Common myeloid progenitor, CD34-positive (primary cell): ENCODE measurements around the gene DDX41.

Source experiments
- CTCF ChIA-PET: fragments of 350-600 bp; sonication (Branson Sonifier 250); formaldehyde crosslinking; loops from one replicate; lab custom pipeline; 2021; ENCODE audit warnings: antibody characterized with exemption; lab: Charles Lee
- POLR2A ChIA-PET: fragments of 350-600 bp; sonication (Branson Sonifier 250); formaldehyde crosslinking; loops from one replicate; lab custom pipeline; 2021; ENCODE audit warnings: antibody characterized with exemption; lab: Charles Lee
- DNase-seq, 3 donors: peaks; one replicate each; pipeline versions ENCODE4 v3.0.0 to v3.0.0-alpha.2; 2013
- H3K27ac ChIP-seq, 2 experiments: 1 replicate in 1 of 2; 2 replicates in 1 of 2; pipeline ENCODE4 v1.7.0; 2013; ENCODE audit warnings: inconsistent platforms in 2 of 2, low read length in 2 of 2, mild to moderate bottlenecking in 2 of 2, low read depth in 1 of 2, moderate library complexity in 1 of 2; ENCODE audit not compliant: severe bottlenecking in 2 of 2, insufficient read depth in 1 of 2, poor library complexity in 1 of 2
- H3K27me3 ChIP-seq, 5 experiments: replicated peaks in 2 of 5; 1 replicate in 3 of 5; 2 replicates in 2 of 5; pipeline versions ENCODE4 v1.6.1 to v1.7.0; 2013; ENCODE audit warnings: low read length in 4 of 5, mild to moderate bottlenecking in 2 of 5, moderate library complexity in 2 of 5, inconsistent platforms in 1 of 5; ENCODE audit not compliant: insufficient read depth in 5 of 5, control insufficient read depth in 4 of 5
- H3K36me3 ChIP-seq, 4 experiments: 1 replicate in 2 of 4; 2 replicates in 2 of 4; pipeline versions ENCODE4 v1.6.1 to v1.7.0; 2013; ENCODE audit warnings: low read length in 3 of 4, control low read depth in 1 of 4, mild to moderate bottlenecking in 1 of 4; ENCODE audit not compliant: control insufficient read depth in 4 of 4, insufficient read depth in 4 of 4
- H3K4me1 ChIP-seq, 4 experiments: 1 replicate in 3 of 4; 2 replicates in 1 of 4; pipeline versions ENCODE4 v1.6.1 to v1.7.1; 2013; ENCODE audit warnings: low read length in 3 of 4, mild to moderate bottlenecking in 3 of 4, control low read depth in 1 of 4, inconsistent platforms in 1 of 4, moderate library complexity in 1 of 4; ENCODE audit not compliant: control insufficient read depth in 4 of 4, insufficient read depth in 4 of 4; ENCODE audit errors: control extremely low read depth in 1 of 4
- H3K4me3 ChIP-seq, 7 experiments: 1 replicate in 4 of 7; 2 replicates in 3 of 7; pipeline versions ENCODE4 v1.5.1 to v1.7.0; 2013; ENCODE audit warnings: mild to moderate bottlenecking in 7 of 7, low read length in 6 of 7, moderate library complexity in 6 of 7, inconsistent platforms in 2 of 7, low read depth in 2 of 7, control low read depth in 1 of 7; ENCODE audit not compliant: insufficient read depth in 4 of 7, control insufficient read depth in 1 of 7; ENCODE audit errors: extremely low read depth in 1 of 7
- H3K9me3 ChIP-seq, 5 experiments: 1 replicate in 4 of 5; 2 replicates in 1 of 5; pipeline versions ENCODE4 v1.6.1 to v1.7.1; 2013; ENCODE audit warnings: low read length in 4 of 5, mild to moderate bottlenecking in 2 of 5, inconsistent platforms in 1 of 5, low read depth in 1 of 5, moderate library complexity in 1 of 5; ENCODE audit not compliant: control insufficient read depth in 4 of 5, insufficient read depth in 2 of 5; ENCODE audit errors: control extremely low read depth in 1 of 5
- WGBS: methylation state at CpG from one replicate; pipeline ENCODE4 v1.1.5; 2013; ENCODE audit not compliant: insufficient coverage; 5-methylcytosine and 5-hydroxymethylcytosine counted together

Gene DDX41

DNA sequence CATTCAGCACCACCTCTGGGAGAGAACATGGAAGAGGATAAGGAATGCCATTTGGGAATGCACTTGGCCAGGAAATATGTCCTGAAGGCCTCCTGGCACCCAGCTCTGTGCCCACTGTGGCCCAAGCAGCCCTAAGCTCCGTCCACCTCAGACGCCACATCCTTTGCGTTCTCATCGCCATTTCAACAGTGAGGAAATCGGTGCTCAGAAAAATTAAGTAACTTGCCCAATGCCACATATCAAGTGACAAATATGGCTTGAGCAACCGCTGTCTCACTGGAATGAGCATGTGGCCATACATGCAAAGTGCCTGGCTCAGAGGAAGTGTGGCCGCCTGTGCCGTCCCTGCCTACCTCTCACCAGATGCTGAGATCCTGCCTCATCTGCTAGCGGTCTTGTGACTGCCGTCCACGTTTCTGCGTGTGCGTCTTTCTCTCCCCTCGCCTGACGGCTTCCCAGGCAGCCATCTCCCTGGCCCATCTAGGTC lies 6.2 kb downstream of the DDX41 start:
- H3K4me3 ChIP-seq: peak overlapping the region in 4 of 7 experiments; percentile 71 to 83 (median 78)
- H3K4me1 ChIP-seq: peaks cover 5 to 55% (median 52%) of the 10 kb centered on the region in 4 experiments
- 60% methylated on average over 15 of the region's 15 CpGs for WGBS
- CTCF ChIA-PET: interaction anchor here (1.2 to 12.3 kb wide), 6 partner anchors 11 to 141 kb away, joined by 3 to 206 read pairs (median 4); partner anchors contain the start of gene PDLIM7
- no peaks in the 10 kb centered on the region for H3K27me3 ChIP-seq
- POLR2A ChIA-PET: interaction anchor here (1.0 to 1.1 kb wide), 2 partner anchors 56 to 141 kb away, joined by 3 read pairs; no protein-coding TSS in a partner anchor
- no peaks in the 10 kb centered on the region for H3K9me3 ChIP-seq
- peaks cover 0 to 57% (median 49%) of the 10 kb centered on the region in 4 experiments for H3K36me3 ChIP-seq
- H3K27ac ChIP-seq: peak overlapping the region; percentile 58 to 82
- DNase-seq: peak in 2 of 3 donors; percentile 78 to 81

DNA sequence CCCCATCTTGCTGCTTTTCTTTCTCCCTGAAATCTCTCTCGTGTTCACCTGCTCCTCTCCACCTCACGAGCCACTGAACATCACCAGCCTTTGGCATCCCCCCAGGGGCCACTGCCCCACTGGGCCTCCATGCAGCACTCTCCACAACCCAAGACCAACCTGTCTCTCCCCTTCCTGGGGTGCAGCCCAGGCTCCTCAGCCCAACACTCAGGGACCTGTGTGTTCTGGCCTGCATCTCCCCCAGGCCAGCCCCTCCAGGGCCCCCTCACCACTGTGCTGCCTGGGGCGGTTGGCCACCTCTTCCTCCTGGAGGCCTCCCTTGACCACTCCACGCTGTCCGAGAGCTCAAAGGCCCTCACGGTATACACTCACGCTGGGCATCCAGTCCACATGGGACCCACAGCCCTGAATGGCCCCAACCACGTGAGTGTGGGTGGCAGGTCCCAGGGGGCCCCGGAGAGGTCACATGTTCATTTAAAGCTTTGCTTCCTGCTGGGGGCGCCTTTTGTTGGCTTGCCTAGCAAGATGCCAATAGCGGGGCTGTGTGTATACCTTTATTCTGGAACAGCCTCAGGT lies 6.7 kb downstream of the DDX41 start:
- Histone ChIP-seq H3K4me1 (peaks cover 3 to 51% (median 47%) of the 10 kb centered on the region in 4 experiments), H3K27me3 (no peaks in the 10 kb centered on the region), H3K9me3 (no peaks in the 10 kb centered on the region), H3K27ac (peak overlapping the region; percentile 58 to 82), H3K36me3 (peaks cover 0 to 56% (median 49%) of the 10 kb centered on the region in 4 experiments), H3K4me3 (peak overlapping the region; percentile 3 to 83 (median 71))
- ChIA-PET POLR2A (interaction anchor here (0.6 to 1.0 kb wide), 2 partner anchors 56 to 396 kb away, joined by 3 read pairs; no protein-coding TSS in a partner anchor), CTCF (interaction anchor here (1.2 to 12.3 kb wide), 8 partner anchors 11 to 120 kb away, joined by 3 to 206 read pairs (median 4); partner anchors contain the start of gene PDLIM7)
- WGBS: 23% methylated on average over 7 of the region's 11 CpGs
- DNase-seq: peak in 2 of 3 donors; percentile 24 to 46

DNA sequence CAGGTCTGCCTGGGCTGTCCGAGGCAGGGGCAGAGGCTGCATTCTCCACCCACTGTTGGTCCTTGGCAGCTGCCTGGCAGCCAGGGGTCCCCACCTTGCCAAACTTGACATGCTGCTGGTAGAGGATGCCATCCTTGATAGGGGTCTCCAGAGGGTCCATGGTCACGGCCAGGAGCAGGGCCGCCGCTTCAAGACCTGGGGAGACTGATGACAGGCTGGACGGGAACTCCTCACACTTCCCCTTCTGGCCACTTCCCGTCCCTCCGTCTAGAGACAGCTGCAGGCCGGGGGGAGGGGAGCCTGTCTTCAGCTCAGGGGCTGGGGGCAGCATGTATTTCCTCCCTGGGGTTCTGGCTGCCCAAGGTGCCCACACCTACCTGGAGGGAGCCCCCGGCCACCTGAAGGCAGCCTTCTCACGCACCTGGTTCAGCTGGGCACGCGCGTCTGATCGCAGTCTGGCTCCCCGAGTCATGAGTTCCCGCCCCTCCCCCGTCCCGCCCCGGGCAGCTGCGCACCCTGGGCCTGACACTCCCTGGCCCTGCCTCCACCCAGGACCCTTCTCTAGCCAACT lies 7.3 kb downstream of the DDX41 start, which contains the start of gene DOK3:
DOK3 (minus strand) TSS at position 446 of the 571 bp plus-strand sequence; CDS start at position 160, 286 bp downstream.
- H3K27ac ChIP-seq: peak within 1 kb of the TSS; percentile 58 to 82
- DNase-seq: peak in 2 of 3 donors; percentile 32 to 45
- 3% methylated on average over 16 of the region's 20 CpGs for WGBS
- POLR2A ChIA-PET: interaction anchor here (0.6 to 1.3 kb wide), 4 partner anchors 12 to 395 kb away, joined by 3 to 6 read pairs (median 3); partner anchors contain the start of genes PDLIM7 and TMED9
- H3K4me1 ChIP-seq: peaks cover 3 to 51% (median 47%) of the 10 kb centered on the region in 4 experiments
- H3K36me3 ChIP-seq: peaks cover 0 to 56% (median 48%) of the 10 kb centered on the region in 4 experiments
- CTCF ChIA-PET: interaction anchor here (1.0 to 12.3 kb wide), 14 partner anchors 12 to 200 kb away, joined by 3 to 206 read pairs (median 6); partner anchors contain the start of genes PDLIM7 and PFN3
- H3K4me3 ChIP-seq: peak within 1 kb of the TSS; percentile 28 to 83 (median 71)
- H3K27me3 ChIP-seq: no peaks in the 10 kb centered on the region
- H3K9me3 ChIP-seq: no peaks in the 10 kb centered on the region

DNA sequence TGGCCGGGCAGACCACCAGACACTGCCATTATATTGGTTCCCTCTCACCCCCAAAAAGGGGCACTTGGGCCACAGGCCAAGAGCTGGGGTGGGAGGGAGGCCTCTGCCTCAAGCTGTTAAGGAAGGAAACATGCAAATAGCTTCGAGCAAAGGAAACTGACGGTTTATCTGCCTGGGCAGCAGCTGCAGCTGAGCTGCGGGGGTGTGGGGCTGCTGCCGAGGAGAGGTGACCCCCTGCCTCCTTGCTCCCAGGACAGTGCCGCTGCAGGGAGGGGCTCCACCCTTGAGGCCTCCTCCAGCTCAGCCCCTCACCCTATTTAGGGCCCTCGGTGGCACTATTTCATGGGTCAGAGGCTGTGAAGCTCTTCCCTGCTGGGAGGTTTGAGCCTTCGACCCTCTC lies 7.9 kb downstream of the DDX41 start:
- CTCF ChIA-PET: interaction anchor here (1.0 to 12.3 kb wide), 18 partner anchors 13 to 199 kb away, joined by 3 to 206 read pairs (median 4); partner anchors contain the start of genes PDLIM7, PFN3 and SLC34A1
- H3K9me3 ChIP-seq: no peaks in the 10 kb centered on the region
- WGBS: 0% methylated on average over 7 of the region's 8 CpGs
- H3K27ac ChIP-seq: peak overlapping the region; percentile 58 to 82
- H3K27me3 ChIP-seq: no peaks in the 10 kb centered on the region
- peaks cover 0 to 56% (median 46%) of the 10 kb centered on the region in 4 experiments for H3K36me3 ChIP-seq
- H3K4me3 ChIP-seq: peak overlapping the region; percentile 28 to 83 (median 71)
- DNase-seq: peak in 2 of 3 donors; percentile 84 to 89
- POLR2A ChIA-PET: interaction anchor here (0.6 to 1.4 kb wide), 4 partner anchors 11 to 53 kb away, joined by 3 to 6 read pairs (median 4); partner anchors contain the start of gene PDLIM7
- H3K4me1 ChIP-seq: peaks cover 3 to 51% (median 47%) of the 10 kb centered on the region in 4 experiments

DNA sequence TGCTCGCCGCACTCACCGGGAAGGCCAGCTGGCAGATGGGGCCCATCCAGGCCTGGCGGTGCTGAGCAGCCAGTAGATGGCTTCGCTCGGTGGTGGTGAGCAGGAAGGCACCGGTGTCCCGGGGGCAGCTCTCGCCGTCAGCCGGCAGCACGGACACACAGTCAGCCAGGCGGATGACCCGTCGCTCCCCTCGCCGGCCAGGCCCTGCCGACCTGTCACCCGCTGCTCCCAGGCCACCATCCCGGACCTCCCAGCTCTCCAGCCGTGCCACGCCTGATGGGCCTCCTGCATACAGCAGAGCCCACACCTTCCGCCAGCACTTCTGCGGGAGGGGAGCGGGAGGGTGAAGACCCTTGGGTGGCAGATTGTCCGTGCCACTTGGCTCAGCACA lies 8.5 kb downstream of the DDX41 start:
- Histone ChIP-seq H3K4me1 (peaks cover 3 to 51% (median 47%) of the 10 kb centered on the region in 4 experiments), H3K4me3 (peak overlapping the region in 6 of 7 experiments; percentile 49 to 83 (median 74)), H3K9me3 (no peaks in the 10 kb centered on the region), H3K27ac (peak overlapping the region; percentile 58 to 82), H3K36me3 (peaks cover 0 to 56% (median 48%) of the 10 kb centered on the region in 4 experiments), H3K27me3 (no peaks in the 10 kb centered on the region)
- peak in 1 of 3 donors; percentile 46 for DNase-seq
- POLR2A ChIA-PET: interaction anchor here (1.1 to 1.4 kb wide), 3 partner anchors 11 to 45 kb away, joined by 3 to 6 read pairs (median 5); partner anchors contain the start of gene PDLIM7
- 7% methylated on average over 16 of the region's 26 CpGs for WGBS
- CTCF ChIA-PET: interaction anchor here (1.0 to 12.3 kb wide), 21 partner anchors 11 to 199 kb away, joined by 3 to 206 read pairs (median 4); partner anchors contain the start of genes PDLIM7 and SLC34A1

DNA sequence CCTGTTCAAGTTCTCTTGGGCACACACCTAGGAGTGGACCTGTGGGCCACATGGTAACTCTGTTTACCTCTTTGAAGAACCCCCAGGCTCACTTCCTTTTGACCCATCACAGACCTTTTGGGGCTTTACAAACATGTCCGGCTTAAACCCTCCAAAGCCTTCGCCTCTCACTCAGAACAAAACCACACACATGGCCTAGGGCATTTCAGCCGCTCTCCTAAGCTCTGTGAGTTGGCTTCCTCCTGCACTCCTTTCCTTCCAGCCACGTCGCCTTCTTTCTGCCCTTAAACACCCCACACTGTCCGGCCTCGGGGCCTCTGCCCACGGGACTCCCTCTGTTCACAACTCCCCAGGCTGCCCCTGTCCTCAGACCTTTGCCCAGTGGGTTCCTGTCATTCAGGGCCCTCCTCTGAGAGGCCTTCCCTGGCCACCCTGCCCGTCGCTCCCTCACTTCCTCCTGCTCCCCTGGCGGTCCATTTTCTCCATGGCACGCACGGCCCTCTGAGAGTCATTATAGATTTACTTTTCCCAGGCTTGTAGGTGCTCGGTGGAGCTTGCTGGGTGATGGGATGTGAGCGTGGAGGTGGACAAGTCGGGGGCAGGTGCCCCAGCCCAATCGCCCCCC lies 9.1 kb downstream of the DDX41 start:
- POLR2A ChIA-PET: interaction anchor here (0.6 to 1.4 kb wide), 5 partner anchors 10 to 54 kb away, joined by 3 to 6 read pairs (median 4); partner anchors contain the start of gene PDLIM7
- peak in 2 of 3 donors; percentile 48 to 64 for DNase-seq
- CTCF ChIA-PET: interaction anchor here (1.0 to 12.3 kb wide), 21 partner anchors 8 to 198 kb away, joined by 3 to 206 read pairs (median 5); partner anchors contain the start of genes PDLIM7 and SLC34A1
- peak overlapping the region in 6 of 7 experiments; percentile 49 to 83 (median 74) for H3K4me3 ChIP-seq
- H3K27ac ChIP-seq: peak overlapping the region; percentile 64 to 82
- H3K9me3 ChIP-seq: no peaks in the 10 kb centered on the region
- 6% methylated on average over 8 of the region's 17 CpGs for whole genome bisulfite sequencing
- H3K36me3 ChIP-seq: peaks cover 0 to 56% (median 48%) of the 10 kb centered on the region in 4 experiments
- peaks cover 3 to 51% (median 47%) of the 10 kb centered on the region in 4 experiments for H3K4me1 ChIP-seq
- H3K27me3 ChIP-seq: no peaks in the 10 kb centered on the region
